Esophagus muscularis mucosa (tissue), 4 donors: ENCODE data around the gene NUP133.

ENCODE experiments used
- CTCF ChIP-seq, 3 experiments: fragments of 200-600 bp in 2 of 3; fragments of 450-650 bp in 1 of 3; sonication (generic) in 2 of 3; IDR thresholded peaks; one replicate each; pipeline ENCODE4 v1.5.1; 2017 to 2019; ENCODE audit warnings: antibody characterized with exemption in 3 of 3, mild to moderate bottlenecking in 2 of 3, moderate library complexity in 1 of 3
- EP300 ChIP-seq: sonication (generic); formaldehyde crosslinking; IDR thresholded peaks from one replicate; pipeline ENCODE4 v1.6.1; 2017; ENCODE audit warnings: antibody characterized with exemption
- POLR2A ChIP-seq: fragments of 450-650 bp; IDR thresholded peaks from one replicate; pipeline ENCODE4 v1.6.1; 2017; ENCODE audit warnings: antibody characterized with exemption, moderate library complexity, mild to moderate bottlenecking, low read depth
- POLR2AphosphoS5 ChIP-seq, 2 donors: sonication (generic); formaldehyde crosslinking; IDR thresholded peaks; one replicate each; pipeline ENCODE4 v1.6.1; 2017; ENCODE audit warnings: antibody characterized with exemption in 2 of 2

- TF ChIP-seq POLR2AphosphoS5 (IDR thresholded peaks at IDR 0.05): no peak
- TF ChIP-seq POLR2A: no peak
- no peak for TF ChIP-seq CTCF (IDR thresholded peaks at IDR 0.05)
- no peak for TF ChIP-seq EP300
Observed at GRCh38 chr1:229553621-229554130, 45.5 kb upstream of the NUP133 start.
